ENCODE results near the gene CFAP43. TPM values are rescaled to one million over a fixed set of nuclear protein-coding genes. Genes with fewer than 3 reads are reported as not detected.

Gene CFAP43
- total RNA-seq, 4 donors from 2014 or later = 0.16 to 0.45 (median 0.40) TPM; not detected in 1

GRCh38 chr10:104216631-104217030 is 15.5 kb downstream of the CFAP43 start:
- Histone ChIP-seq H3K9me3 (no peaks in the 10 kb centered on the region), H3K4me3 (no peak overlapping the region), H3K27me3 (peaks cover 17% of the 10 kb centered on the region), H3K4me1 (no peaks in the 10 kb centered on the region), H3K27ac (no peak overlapping the region), H3K36me3 (no peaks in the 10 kb centered on the region)
- WGBS, 2 donors (ENCODE audit: low coverage in 1 of 2) = 90 to 94% methylated on average over 2 to 3 of the region's 3 CpGs
- no peak for ATAC-seq
- TF ChIP-seq POLR2AphosphoS5 (IDR thresholded peaks at IDR 0.05) (no peak), POLR2A (IDR thresholded peaks at IDR 0.05) (no peak), EP300 (IDR thresholded peaks at IDR 0.05) (no peak)
- TF ChIP-seq, protein P1, sequence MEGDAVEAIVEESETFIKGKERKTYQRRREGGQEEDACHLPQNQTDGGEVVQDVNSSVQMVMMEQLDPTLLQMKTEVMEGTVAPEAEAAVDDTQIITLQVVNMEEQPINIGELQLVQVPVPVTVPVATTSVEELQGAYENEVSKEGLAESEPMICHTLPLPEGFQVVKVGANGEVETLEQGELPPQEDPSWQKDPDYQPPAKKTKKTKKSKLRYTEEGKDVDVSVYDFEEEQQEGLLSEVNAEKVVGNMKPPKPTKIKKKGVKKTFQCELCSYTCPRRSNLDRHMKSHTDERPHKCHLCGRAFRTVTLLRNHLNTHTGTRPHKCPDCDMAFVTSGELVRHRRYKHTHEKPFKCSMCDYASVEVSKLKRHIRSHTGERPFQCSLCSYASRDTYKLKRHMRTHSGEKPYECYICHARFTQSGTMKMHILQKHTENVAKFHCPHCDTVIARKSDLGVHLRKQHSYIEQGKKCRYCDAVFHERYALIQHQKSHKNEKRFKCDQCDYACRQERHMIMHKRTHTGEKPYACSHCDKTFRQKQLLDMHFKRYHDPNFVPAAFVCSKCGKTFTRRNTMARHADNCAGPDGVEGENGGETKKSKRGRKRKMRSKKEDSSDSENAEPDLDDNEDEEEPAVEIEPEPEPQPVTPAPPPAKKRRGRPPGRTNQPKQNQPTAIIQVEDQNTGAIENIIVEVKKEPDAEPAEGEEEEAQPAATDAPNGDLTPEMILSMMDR (IDR thresholded peaks at IDR 0.05) = no peak

DNA sequence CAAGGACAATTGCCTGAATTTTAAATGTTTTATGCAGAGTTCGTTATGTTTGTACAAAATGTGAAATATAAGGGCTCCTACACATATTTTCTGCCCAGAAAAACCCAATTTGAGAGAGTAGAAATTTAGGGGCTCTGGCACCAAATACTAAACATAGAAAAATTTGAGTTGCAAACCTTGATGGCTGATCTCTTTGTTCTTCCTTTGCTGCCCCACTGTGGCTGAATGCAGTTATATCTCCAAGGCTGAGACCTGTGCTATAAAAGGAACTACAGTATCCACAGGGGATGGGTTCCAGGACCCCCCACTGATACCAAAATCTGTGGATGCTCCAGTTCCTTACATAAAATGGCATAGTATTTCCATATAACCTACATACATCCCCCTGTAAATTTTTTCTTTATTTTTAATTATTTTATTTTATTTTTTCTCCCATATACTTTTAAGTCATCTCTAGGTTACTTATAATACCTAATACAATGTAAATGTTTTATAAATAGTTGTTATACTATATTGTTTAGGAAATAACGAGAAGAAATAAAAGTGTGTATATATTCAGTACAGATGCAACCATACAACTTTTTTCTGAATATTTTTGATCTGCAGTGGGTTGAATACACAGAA is 22.5 kb downstream of the CFAP43 start:
- 22 to 30% methylated on average over 2 of the region's 2 CpGs for WGBS, 2 donors (ENCODE audit: low coverage in 1 of 2)
- TF ChIP-seq POLR2A (IDR thresholded peaks at IDR 0.05) = no peak
- TF ChIP-seq, protein P1 (IDR thresholded peaks at IDR 0.05) = peak; percentile 8 to 57 (median 45)
- no peak for ATAC-seq
- Histone ChIP-seq H3K36me3 (no peaks in the 10 kb centered on the region), H3K9me3 (no peaks in the 10 kb centered on the region), H3K4me3 (no peak overlapping the region), H3K27me3 (peaks cover 1% of the 10 kb centered on the region), H3K4me1 (no peaks in the 10 kb centered on the region), H3K27ac (no peak overlapping the region)

DNA sequence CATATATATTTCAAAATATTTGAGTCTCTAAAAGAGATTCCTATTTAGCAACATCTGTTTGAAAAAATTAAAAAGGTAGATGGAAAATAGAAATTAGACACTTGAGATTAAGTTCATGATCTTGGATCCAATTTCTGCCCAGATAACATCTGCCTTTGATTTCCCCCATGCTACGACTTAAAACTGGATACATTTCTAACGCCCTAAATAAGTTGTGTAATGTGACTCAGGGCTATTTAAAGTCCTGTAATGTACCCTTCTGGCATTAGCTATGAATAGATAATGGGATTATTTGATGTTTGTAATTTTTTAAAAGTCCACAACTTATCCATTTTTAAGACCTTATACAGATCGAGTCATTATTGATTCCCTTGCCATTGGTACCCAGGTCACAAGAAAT is 23.4 kb downstream of the CFAP43 start:
- TF ChIP-seq POLR2A (IDR thresholded peaks at IDR 0.05) (no peak), POLR2AphosphoS5 (IDR thresholded peaks at IDR 0.05) (no peak), EP300 (IDR thresholded peaks at IDR 0.05) (no peak)
- TF ChIP-seq, protein P1 (IDR thresholded peaks at IDR 0.05) = no peak
- H3K27me3 ChIP-seq = peaks cover 4% of the 10 kb centered on the region
- no peak for ATAC-seq
- H3K36me3 ChIP-seq = no peaks in the 10 kb centered on the region
- 46 to 49% methylated on average over 3 of the region's 3 CpGs for WGBS, 2 donors (ENCODE audit: low coverage in 1 of 2)
- H3K27ac ChIP-seq = no peak overlapping the region
- H3K4me1 ChIP-seq = no peaks in the 10 kb centered on the region
- no peaks in the 10 kb centered on the region for H3K9me3 ChIP-seq
- H3K4me3 ChIP-seq = no peak overlapping the region

GRCh38 chr10:104202231-104202630 is 29.9 kb downstream of the CFAP43 start:
- Histone ChIP-seq H3K27me3 (peaks cover 4% of the 10 kb centered on the region), H3K36me3 (no peaks in the 10 kb centered on the region), H3K27ac (no peak overlapping the region), H3K4me1 (no peaks in the 10 kb centered on the region), H3K4me3 (no peak overlapping the region), H3K9me3 (no peaks in the 10 kb centered on the region)
- ATAC-seq = no peak
- TF ChIP-seq POLR2AphosphoS5 (IDR thresholded peaks at IDR 0.05) (no peak), POLR2A (IDR thresholded peaks at IDR 0.05) (no peak), EP300 (IDR thresholded peaks at IDR 0.05) (no peak)
- TF ChIP-seq, protein P1 (IDR thresholded peaks at IDR 0.05) = no peak
- WGBS, 2 donors (ENCODE audit: low coverage in 1 of 2) = 93 to 100% methylated on average over 2 of the region's 2 CpGs

GRCh38 chr10:104201636-104202035 is 30.5 kb downstream of the CFAP43 start:
- no peak for ATAC-seq
- Histone ChIP-seq H3K27ac (no peak overlapping the region), H3K36me3 (no peaks in the 10 kb centered on the region), H3K27me3 (peaks cover 4% of the 10 kb centered on the region), H3K9me3 (no peaks in the 10 kb centered on the region), H3K4me3 (no peak overlapping the region), H3K4me1 (no peaks in the 10 kb centered on the region)
- TF ChIP-seq EP300 (IDR thresholded peaks at IDR 0.05) (no peak), POLR2AphosphoS5 (IDR thresholded peaks at IDR 0.05) (no peak), POLR2A (IDR thresholded peaks at IDR 0.05) (no peak)
- TF ChIP-seq, protein P1 (IDR thresholded peaks at IDR 0.05) = no peak
- 100% methylated on average over 1 of the region's 1 CpG for WGBS, 2 donors (ENCODE audit: low coverage in 1 of 2)

Data from gastroesophageal sphincter (tissue), 4 donors.